Right lobe of liver (tissue), 6 donors: Measurements from ENCODE around the gene DHFR2. TPM values are rescaled to one million over a fixed set of nuclear protein-coding genes. Genes with fewer than 3 reads are reported as not detected.
A peak's percentile ranks its signal among the peaks of the same experiment; 100 is the strongest.
"Not testable (repeated sequence)": the region's sequence is repeated elsewhere in the genome, so short reads cannot be mapped to it uniquely, and the experiment has no call there.

Experiments
- ATAC-seq, 4 donors: fragments of 200-7000 bp; cut with Tn5 transposase; one replicate each; pipeline ENCODE4 v1.9.1; 2020; ENCODE audit warnings: mild to moderate bottlenecking in 4 of 4, moderate library complexity in 4 of 4
- DNase-seq, 3 donors: peaks; one replicate each; pipeline ENCODE4 v3.0.0-alpha.2; 2020
- H3K27ac ChIP-seq, 3 donors: fragments of 200-600 bp; one replicate each; pipeline ENCODE4 v1.8.0; 2022
- H3K27me3 ChIP-seq, 2 donors: fragments of 200-600 bp; one replicate each; pipeline ENCODE4 v1.8.0; 2022
- H3K36me3 ChIP-seq, 4 donors: fragments of 200-600 bp; sonication (generic) in 1 of 4; one replicate each; pipeline versions ENCODE4 v1.5.1 to v1.8.0; 2017 to 2022; ENCODE audit warnings: control low read depth in 1 of 4
- H3K4me1 ChIP-seq, 4 donors: fragments of 200-600 bp; sonication (generic) in 1 of 4; one replicate each; pipeline versions ENCODE4 v1.5.1 to v1.8.0; 2017 to 2022; ENCODE audit warnings: control low read depth in 1 of 4
- H3K4me3 ChIP-seq, 3 donors: fragments of 200-600 bp; one replicate each; pipeline ENCODE4 v1.8.0; 2022
- H3K9me3 ChIP-seq, 4 donors: fragments of 200-600 bp; sonication (generic) in 1 of 4; one replicate each; pipeline versions ENCODE4 v1.5.1 to v1.8.0; 2017 to 2022; ENCODE audit warnings: control low read depth in 1 of 4
- CTCF ChIP-seq, 4 donors: fragments of 200-600 bp in 3 of 4; fragments of 450-650 bp in 1 of 4; IDR thresholded peaks; one replicate each; pipeline versions ENCODE4 v1.5.1 to v1.8.0; 2016 to 2022; ENCODE audit warnings: antibody characterized with exemption in 4 of 4, mild to moderate bottlenecking in 2 of 4
- POLR2A ChIP-seq: fragments of 450-650 bp; IDR thresholded peaks from one replicate; pipeline ENCODE4 v1.6.1; 2017; ENCODE audit warnings: antibody characterized with exemption, mild to moderate bottlenecking
- WGBS: methylation state at CpG from one replicate; pipeline ENCODE4 v1.1.6; 2018; ENCODE audit warnings: low coverage, low lambda C conversion rate; ENCODE audit not compliant: insufficient coverage; ENCODE audit errors: missing lambda C conversion rate; 5-methylcytosine and 5-hydroxymethylcytosine counted together
- intact Hi-C, 2 donors: fragments of 100-400 bp; cut with DNase I; formaldehyde crosslinking; loops; one replicate each; pipeline versions ENCODE4 v1.11.2 to v1.14.1; 2022
- total RNA-seq, 6 experiments: library from RNA; depleted of rRNA in 2 of 6; stranded (reverse); fragments of >200 nt in 2 of 6; fragmentation: NEBNext Ultra II Directional in 3 of 6; extraction: Animal tissue kit (Norgen Biotek cat#: 25700) in 3 of 6; gene quantifications; one replicate each; pipeline versions ENCODE4 v1.1.0 to v1.2.4, GENCODE V29; 2016 to 2023
- donor health status: DM: no; HTN: yes; CAD: no.
- donor health status: DM: no; HTN: no; CAD: no.
- donor health status: DM: no; HTN: no; CAD: no.
- donor health status: DM: no; HTN: yes; CAD: no.
- donor health status: DM: no; HTN: yes; CAD: no.

Gene DHFR2
- total RNA-seq, 6 experiments from 2014 or later, result 3.3 to 5.7 (median 4.1) TPM

GRCh38 chr3:94046533-94046932 lies 16.2 kb downstream of the DHFR2 start:
- TF ChIP-seq POLR2A, result no peak
- TF ChIP-seq CTCF (IDR thresholded peaks at IDR 0.05), result no peak
- no peak overlapping the region for H3K4me3 ChIP-seq
- intact Hi-C loops, result no loop called here

GRCh38 chr3:94044100-94044936 lies 18.4 kb downstream of the DHFR2 start:
- DNase-seq, H3K4me1 ChIP-seq, H3K27ac ChIP-seq, H3K27me3 ChIP-seq, H3K9me3 ChIP-seq, ATAC-seq, intact Hi-C loops, H3K36me3 ChIP-seq, H3K4me3 ChIP-seq: not testable (repeated sequence)
- 96% methylated on average over 9 of the region's 61 CpGs for WGBS

More at GRCh38 chr3:94046533-94046932, 16.2 kb downstream of the DHFR2 start:
- Histone ChIP-seq H3K4me1 (no peaks in the 10 kb centered on the region), H3K36me3 (no peaks in the 10 kb centered on the region), H3K9me3 (no peaks in the 10 kb centered on the region), H3K27me3 (no peaks in the 10 kb centered on the region), H3K27ac (no peak overlapping the region)
- DNase-seq, result no peak
- ATAC-seq, result no peak
- WGBS, result 89% methylated on average over 2 of the region's 2 CpGs

- ATAC-seq (no peak), DNase-seq (no peak)
- TF ChIP-seq POLR2A (no peak), CTCF (IDR thresholded peaks at IDR 0.05) (no peak)
- no peak overlapping the region for H3K4me3 ChIP-seq
- intact Hi-C loops, result no loop called here
- no peaks in the 10 kb centered on the region for H3K36me3 ChIP-seq
- WGBS, result 80% methylated on average over 1 of the region's 1 CpG
- H3K4me1 ChIP-seq, result no peaks in the 10 kb centered on the region
- H3K9me3 ChIP-seq, result no peaks in the 10 kb centered on the region
- no peak overlapping the region for H3K27ac ChIP-seq
- H3K27me3 ChIP-seq, result no peaks in the 10 kb centered on the region
Observed at GRCh38 chr3:94043285-94043684, 19.4 kb downstream of the DHFR2 start.

GRCh38 chr3:94036909-94037507 lies 25.7 kb downstream of the DHFR2 start:
- intact Hi-C loops, result no loop called here
- no peak for DNase-seq
- Histone ChIP-seq H3K27ac (no peak overlapping the region), H3K4me1 (no peaks in the 10 kb centered on the region), H3K9me3 (no peaks in the 10 kb centered on the region), H3K27me3 (no peaks in the 10 kb centered on the region), H3K36me3 (no peaks in the 10 kb centered on the region), H3K4me3 (no peak overlapping the region)
- ATAC-seq, result peak; percentile 72 to 85 (median 80)
- TF ChIP-seq CTCF (IDR thresholded peaks at IDR 0.05) (peak; percentile 45 to 60 (median 51)), POLR2A (no peak)
- WGBS, result 81% methylated on average over 3 of the region's 3 CpGs
